ENCODE results near the gene KCP.

Gene KCP

GRCh38 chr7:128856001-128856718 is 54.3 kb downstream of the KCP start:
- Mint-ChIP-seq H3K27ac (no peak overlapping the region), H3K36me3 (no peaks in the 10 kb centered on the region)
- no peak for ATAC-seq

DNA sequence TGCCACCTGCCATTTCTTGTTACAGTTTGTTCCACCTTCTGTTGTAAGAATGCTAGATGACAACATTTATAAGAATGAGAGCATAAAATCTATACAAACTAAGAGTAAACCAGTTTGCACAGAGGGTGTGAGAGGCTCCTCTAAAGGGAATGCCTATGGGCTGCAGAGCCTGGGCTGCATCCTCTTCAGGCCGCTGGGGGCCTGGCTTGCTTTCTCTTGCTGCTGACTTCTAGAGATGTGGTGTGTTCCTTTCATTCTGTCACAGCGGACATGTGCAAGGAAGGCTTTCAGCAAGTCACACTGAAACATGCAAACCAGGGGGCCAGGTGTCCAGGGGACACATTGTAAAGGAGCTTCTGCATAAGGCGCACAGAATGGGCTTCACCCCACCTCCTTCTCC is 55.0 kb downstream of the KCP start:
- Mint-ChIP-seq H3K4me3 (no peak overlapping the region), H3K27ac (no peak overlapping the region), H3K9me3 (no peaks in the 10 kb centered on the region), H3K4me1 (peaks cover 9% of the 10 kb centered on the region), H3K36me3 (no peaks in the 10 kb centered on the region)
- no peak for ATAC-seq
- DNase-seq (ENCODE audit: low spot score in 2 of 2), result no peak

More at GRCh38 chr7:128856001-128856718, 54.3 kb downstream of the KCP start:
- Mint-ChIP-seq H3K4me3 (no peak overlapping the region), H3K9me3 (no peaks in the 10 kb centered on the region), H3K4me1 (peaks cover 9% of the 10 kb centered on the region)
- DNase-seq (ENCODE audit: low spot score in 2 of 2), result no peak

GRCh38 chr7:128854396-128854795 is 56.1 kb downstream of the KCP start:
- H3K36me3 Mint-ChIP-seq, result no peaks in the 10 kb centered on the region
- DNase-seq (ENCODE audit: low spot score in 2 of 2), result no peak
- H3K27ac Mint-ChIP-seq, result no peak overlapping the region
- H3K4me1 Mint-ChIP-seq, result peaks cover under 1% of the 10 kb centered on the region
- H3K4me3 Mint-ChIP-seq, result no peak overlapping the region
- H3K9me3 Mint-ChIP-seq, result no peaks in the 10 kb centered on the region
- no peak for ATAC-seq

DNA sequence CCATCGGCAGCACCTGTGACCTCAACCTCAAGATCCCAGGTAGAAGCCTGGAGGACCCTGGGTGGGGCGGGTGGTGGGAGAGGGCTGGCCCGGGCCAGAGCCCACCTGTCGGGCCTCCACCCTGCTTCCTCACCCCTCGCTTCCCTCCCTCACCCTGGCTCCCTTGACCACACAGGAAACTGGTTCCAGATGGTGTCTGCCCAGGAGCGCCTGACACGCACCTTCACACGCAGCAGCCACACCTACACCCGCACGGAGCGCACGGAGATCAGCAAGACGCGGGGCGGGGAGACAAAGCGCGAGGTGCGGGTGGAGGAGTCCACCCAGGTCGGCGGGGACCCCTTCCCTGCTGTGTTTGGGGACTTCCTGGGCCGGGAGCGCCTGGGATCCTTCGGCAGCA is 56.7 kb downstream of the KCP start:
- Mint-ChIP-seq H3K36me3 (no peaks in the 10 kb centered on the region), H3K4me3 (no peak overlapping the region), H3K27ac (no peak overlapping the region), H3K4me1 (no peaks in the 10 kb centered on the region), H3K9me3 (no peaks in the 10 kb centered on the region)
- no peak for DNase-seq (ENCODE audit: low spot score in 2 of 2)
- no peak for ATAC-seq

DNA sequence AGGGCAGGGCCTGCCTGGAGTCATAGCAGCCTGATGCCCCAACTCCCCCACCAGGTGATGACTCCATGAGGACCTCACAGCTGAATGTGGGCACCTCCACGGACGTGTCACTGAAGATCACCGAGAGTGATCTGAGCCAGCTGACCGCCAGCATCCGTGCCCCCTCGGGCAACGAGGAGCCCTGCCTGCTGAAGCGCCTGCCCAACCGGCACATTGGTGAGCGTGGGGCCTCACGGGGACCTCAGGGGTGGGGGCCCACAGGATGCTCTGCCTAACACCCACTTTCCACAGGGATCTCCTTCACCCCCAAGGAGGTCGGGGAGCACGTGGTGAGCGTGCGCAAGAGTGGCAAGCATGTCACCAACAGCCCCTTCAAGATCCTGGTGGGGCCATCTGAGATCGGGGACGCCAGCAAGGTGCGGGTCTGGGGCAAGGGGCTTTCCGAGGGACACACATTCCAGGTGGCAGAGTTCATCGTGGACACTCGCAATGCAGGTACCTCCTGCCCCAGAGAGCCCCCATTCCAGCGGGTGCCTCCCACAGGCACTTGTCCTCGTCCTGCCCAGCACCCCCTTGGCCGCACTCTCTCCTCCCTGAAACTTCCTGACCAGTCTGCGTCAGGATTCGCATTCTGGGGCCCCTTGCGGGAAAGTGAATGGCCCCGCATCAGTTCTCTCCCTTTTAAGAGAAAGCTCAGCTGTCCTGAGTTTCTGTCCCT is 57.8 kb downstream of the KCP start:
- Mint-ChIP-seq H3K9me3 (no peaks in the 10 kb centered on the region), H3K27ac (no peak overlapping the region), H3K4me1 (no peaks in the 10 kb centered on the region), H3K4me3 (no peak overlapping the region), H3K36me3 (no peaks in the 10 kb centered on the region)
- ATAC-seq (no peak), DNase-seq (ENCODE audit: low spot score in 2 of 2) (no peak)

DNA sequence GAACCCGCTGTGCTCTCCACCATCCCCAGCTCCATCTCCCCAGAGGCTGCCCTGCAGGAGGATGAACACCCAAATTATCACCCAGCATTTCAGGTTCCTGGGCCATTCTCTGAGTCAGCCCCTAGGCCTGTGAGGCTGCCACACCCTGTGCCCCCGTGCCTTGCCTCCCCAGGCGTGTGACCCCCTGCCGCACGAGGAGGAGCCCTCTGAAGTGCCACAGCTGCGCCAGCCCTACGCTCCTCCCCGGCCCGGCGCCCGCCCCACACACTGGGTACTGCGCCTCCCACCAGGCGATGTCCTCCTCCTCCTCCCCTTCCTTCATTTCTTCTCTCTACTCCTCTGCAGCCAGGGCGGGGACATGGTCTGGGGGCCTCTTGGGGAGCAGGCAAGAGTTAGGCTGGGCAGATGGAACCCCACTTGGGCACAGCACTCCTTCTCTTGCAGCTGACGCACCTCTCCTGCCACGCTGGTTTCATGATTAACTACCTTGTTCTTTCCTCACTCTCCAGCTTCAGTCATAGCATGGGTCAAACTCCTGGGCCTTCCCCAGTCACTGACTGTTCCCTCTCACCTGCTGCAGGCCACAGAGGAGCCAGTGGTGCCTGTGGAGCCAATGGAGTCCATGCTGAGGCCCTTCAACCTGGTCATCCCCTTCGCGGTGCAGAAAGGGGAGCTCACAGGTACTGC is 60.6 kb downstream of the KCP start:
- H3K9me3 Mint-ChIP-seq, result no peaks in the 10 kb centered on the region
- no peaks in the 10 kb centered on the region for H3K36me3 Mint-ChIP-seq
- no peaks in the 10 kb centered on the region for H3K4me1 Mint-ChIP-seq
- DNase-seq (ENCODE audit: low spot score in 2 of 2), result no peak
- no peak overlapping the region for H3K27ac Mint-ChIP-seq
- no peak for ATAC-seq
- H3K4me3 Mint-ChIP-seq, result no peak overlapping the region

DNA sequence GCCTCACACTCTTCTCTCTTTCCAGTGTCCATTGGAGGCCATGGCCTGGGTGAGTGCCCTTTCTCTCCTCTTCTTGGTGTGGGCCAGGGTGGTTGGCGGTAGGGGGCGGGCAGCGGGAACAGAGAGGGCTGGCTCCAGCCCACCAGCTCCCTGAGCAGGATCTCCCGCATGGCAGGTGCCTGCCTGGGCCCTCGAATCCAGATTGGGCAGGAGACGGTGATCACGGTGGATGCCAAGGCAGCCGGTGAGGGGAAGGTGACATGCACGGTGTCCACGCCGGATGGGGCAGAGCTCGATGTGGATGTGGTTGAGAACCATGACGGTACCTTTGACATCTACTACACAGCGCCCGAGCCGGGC is 61.4 kb downstream of the KCP start:
- Mint-ChIP-seq H3K4me3 (no peak overlapping the region), H3K4me1 (no peaks in the 10 kb centered on the region), H3K36me3 (no peaks in the 10 kb centered on the region), H3K27ac (no peak overlapping the region), H3K9me3 (no peaks in the 10 kb centered on the region)
- DNase-seq (ENCODE audit: low spot score in 2 of 2) (no peak), ATAC-seq (no peak)

- ATAC-seq (no peak), DNase-seq (ENCODE audit: low spot score in 2 of 2) (no peak)
- Mint-ChIP-seq H3K27ac (no peak overlapping the region), H3K4me3 (no peak overlapping the region), H3K9me3 (no peaks in the 10 kb centered on the region), H3K36me3 (no peaks in the 10 kb centered on the region), H3K4me1 (no peaks in the 10 kb centered on the region)
Observed at GRCh38 chr7:128848289-128849155, 62.0 kb downstream of the KCP start.

DNA sequence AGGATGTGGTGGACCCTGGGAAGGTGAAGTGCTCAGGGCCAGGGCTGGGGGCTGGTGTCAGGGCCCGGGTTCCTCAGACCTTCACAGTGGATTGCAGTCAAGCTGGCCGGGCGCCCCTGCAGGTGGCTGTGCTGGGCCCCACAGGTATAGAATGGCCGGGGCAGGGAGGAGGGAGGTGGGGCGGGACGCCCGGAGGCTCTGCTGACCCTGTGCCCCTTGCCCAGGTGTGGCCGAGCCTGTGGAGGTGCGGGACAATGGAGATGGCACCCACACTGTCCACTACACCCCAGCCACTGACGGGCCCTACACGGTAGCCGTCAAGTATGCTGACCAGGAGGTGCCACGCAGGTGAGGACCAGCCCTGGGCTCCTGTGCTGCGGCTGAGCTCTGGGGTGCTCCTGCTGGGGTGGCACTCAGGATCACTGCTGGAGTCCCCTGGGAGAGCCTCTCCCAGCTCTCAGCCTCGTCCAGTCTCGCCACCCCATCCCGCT is 62.7 kb downstream of the KCP start:
- Mint-ChIP-seq H3K4me1 (no peaks in the 10 kb centered on the region), H3K9me3 (no peaks in the 10 kb centered on the region), H3K27ac (no peak overlapping the region), H3K4me3 (no peak overlapping the region), H3K36me3 (no peaks in the 10 kb centered on the region)
- DNase-seq (ENCODE audit: low spot score in 2 of 2) (no peak), ATAC-seq (no peak)

- H3K36me3 Mint-ChIP-seq, result no peaks in the 10 kb centered on the region
- H3K27ac Mint-ChIP-seq, result no peak overlapping the region
- DNase-seq (ENCODE audit: low spot score in 2 of 2), result no peak
Observed at GRCh38 chr7:128846781-128847444, 63.6 kb downstream of the KCP start.

DNA sequence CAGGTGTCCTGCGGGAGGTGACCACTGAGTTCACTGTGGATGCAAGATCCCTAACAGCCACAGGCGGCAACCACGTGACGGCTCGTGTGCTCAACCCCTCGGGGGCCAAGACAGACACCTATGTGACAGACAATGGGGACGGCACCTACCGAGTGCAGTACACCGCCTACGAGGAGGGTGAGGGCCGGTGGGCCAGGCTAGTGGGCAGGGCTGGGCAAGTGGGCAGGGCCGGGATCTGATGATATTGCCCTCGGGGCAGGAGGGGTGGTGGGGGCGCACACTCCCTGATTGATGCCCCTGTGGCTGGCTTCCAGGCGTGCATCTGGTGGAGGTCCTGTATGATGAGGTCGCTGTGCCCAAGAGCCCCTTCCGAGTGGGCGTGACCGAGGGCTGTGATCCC is 64.5 kb downstream of the KCP start:
- ATAC-seq (no peak), DNase-seq (ENCODE audit: low spot score in 2 of 2) (no peak)
- Mint-ChIP-seq H3K36me3 (no peaks in the 10 kb centered on the region), H3K4me1 (peaks cover 6% of the 10 kb centered on the region), H3K4me3 (no peak overlapping the region), H3K9me3 (no peaks in the 10 kb centered on the region), H3K27ac (no peak overlapping the region)

More at GRCh38 chr7:128846781-128847444, 63.6 kb downstream of the KCP start:
- no peaks in the 10 kb centered on the region for H3K9me3 Mint-ChIP-seq
- H3K4me3 Mint-ChIP-seq, result no peak overlapping the region
- ATAC-seq, result no peak
- H3K4me1 Mint-ChIP-seq, result peaks cover 4% of the 10 kb centered on the region

DNA sequence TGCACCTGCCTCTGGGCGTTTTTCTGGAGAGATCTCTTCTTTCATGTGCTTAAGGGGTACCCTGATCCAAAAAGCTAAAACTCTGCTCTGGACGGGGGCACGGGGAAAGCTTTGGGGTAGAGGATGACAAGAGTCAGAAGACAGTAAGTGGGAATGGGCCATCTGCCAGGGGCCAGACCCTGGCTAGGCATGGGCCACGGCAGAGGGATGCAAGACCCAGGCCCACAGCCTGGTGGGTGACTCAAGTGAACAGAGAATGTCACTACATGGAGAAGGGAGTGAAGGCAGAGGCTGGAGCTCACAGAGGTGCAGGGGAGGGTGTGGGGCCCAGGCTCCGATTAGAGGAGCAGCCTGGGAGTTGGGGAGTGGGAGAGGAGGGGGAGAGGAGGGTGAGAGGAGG is 65.0 kb downstream of the KCP start:
- no peak for ATAC-seq
- H3K27ac Mint-ChIP-seq, result peak overlapping the region; percentile 68
- H3K4me3 Mint-ChIP-seq, result no peak overlapping the region
- no peaks in the 10 kb centered on the region for H3K36me3 Mint-ChIP-seq
- H3K4me1 Mint-ChIP-seq, result peaks cover 6% of the 10 kb centered on the region
- H3K9me3 Mint-ChIP-seq, result no peaks in the 10 kb centered on the region
- no peak for DNase-seq (ENCODE audit: low spot score in 2 of 2)

DNA sequence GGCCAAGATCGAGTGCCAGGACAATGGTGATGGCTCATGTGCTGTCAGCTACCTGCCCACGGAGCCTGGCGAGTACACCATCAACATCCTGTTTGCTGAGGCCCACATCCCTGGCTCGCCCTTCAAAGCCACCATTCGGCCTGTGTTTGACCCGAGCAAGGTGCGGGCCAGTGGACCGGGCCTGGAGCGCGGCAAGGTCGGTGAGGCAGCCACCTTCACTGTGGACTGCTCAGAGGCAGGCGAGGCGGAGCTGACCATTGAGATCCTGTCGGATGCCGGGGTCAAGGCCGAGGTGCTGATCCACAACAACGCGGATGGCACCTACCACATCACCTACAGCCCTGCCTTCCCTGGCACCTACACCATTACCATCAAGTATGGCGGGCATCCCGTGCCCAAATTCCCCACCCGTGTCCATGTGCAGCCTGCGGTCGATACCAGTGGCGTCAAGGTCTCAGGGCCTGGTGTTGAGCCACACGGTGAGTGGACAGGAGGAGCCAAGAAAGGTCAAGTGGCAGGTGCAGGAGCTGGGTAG is 65.7 kb downstream of the KCP start:
- ATAC-seq, result no peak
- Mint-ChIP-seq H3K27ac (peak overlapping the region; percentile 68), H3K36me3 (no peaks in the 10 kb centered on the region)

DNA sequence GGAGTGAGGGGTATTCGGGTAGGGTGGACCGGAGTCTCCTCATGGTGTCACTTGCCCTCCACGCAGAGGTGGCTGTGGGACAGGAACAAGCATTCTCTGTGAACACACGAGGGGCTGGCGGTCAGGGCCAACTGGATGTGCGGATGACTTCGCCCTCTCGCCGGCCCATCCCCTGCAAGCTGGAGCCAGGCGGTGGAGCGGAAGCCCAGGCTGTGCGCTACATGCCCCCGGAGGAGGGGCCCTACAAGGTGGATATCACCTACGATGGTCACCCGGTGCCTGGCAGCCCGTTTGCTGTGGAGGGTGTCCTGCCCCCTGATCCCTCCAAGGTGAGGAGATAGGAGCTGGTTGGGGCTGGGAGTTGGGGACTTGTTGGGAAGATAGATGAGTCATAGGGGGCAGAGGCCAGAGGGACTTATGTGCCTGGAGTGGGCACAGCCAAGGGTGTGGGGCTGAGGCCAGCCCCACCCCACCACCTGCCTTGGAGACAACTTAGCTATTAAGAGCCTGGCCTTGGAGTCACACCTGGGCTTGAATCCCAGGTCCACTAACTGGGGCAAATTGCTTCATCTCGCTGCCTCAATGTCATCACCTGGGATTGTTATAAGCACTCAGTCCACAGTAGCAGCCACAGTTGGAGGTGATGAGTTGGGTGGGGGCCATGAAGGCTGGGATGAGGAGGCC is 66.4 kb downstream of the KCP start:
- Mint-ChIP-seq H3K4me3 (no peak overlapping the region), H3K27ac (no peak overlapping the region), H3K36me3 (no peaks in the 10 kb centered on the region), H3K4me1 (peaks cover 6% of the 10 kb centered on the region), H3K9me3 (no peaks in the 10 kb centered on the region)
- DNase-seq (ENCODE audit: low spot score in 2 of 2) (no peak), ATAC-seq (no peak)

More for the DNA sequence above, 65.7 kb downstream of the KCP start:
- DNase-seq (ENCODE audit: low spot score in 2 of 2), result no peak
- Mint-ChIP-seq H3K4me1 (peaks cover 6% of the 10 kb centered on the region), H3K4me3 (no peak overlapping the region), H3K9me3 (no peaks in the 10 kb centered on the region)

Data from stimulated activated effector memory CD8-positive, alpha-beta T cell treated with anti-CD3 and anti-CD28 coated beads, Interleukin-12 subunit alpha, Interleukin-12 subunit beta, amount 100 ng/mL, for 72 hours (primary cell).